Measurements from ENCODE around the gene ZZZ3. TPM values are rescaled to one million over a fixed set of nuclear protein-coding genes. Genes with fewer than 3 reads are reported as not detected.
A peak's percentile ranks its signal among the peaks of the same experiment; 100 is the strongest.
"Not testable (repeated sequence)": the region's sequence is repeated elsewhere in the genome, so short reads cannot be mapped to it uniquely, and the experiment has no call there.

Gene ZZZ3
- polyA plus RNA-seq, 1 of the 3 experiments (the other 2 are of a cell fraction) = 14.2 TPM

DNA sequence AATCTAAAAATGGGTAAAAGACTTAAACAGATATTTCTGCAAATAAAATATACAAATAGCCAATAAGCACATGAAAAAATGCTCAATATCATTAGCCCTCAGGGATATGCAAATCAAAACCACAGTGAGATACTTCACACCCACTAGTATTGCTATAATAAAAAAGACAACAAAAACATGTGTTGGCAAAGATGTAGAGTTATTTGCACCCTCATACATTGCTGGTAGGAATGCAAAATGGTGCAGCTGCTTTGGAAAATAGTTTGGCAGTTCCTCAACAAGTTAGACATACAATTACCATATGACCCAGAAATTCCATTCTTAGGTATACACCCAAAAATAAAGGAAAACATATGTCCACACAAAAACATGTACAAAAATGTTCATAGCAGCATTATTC lies 30.2 kb downstream of the ZZZ3 start:
- Histone ChIP-seq H3K27me3 (ENCODE audit: insufficient read depth) (no peaks in the 10 kb centered on the region), H3K4me3 (ENCODE audit: low read depth in 2 of 2, low read length in 1 of 2) (no peak overlapping the region), H2AFZ (ENCODE audit: low read depth) (no peak overlapping the region), H4K20me1 (ENCODE audit: insufficient read depth) (peaks cover 15% of the 10 kb centered on the region; the same call in 1 of the 2 replicates), H3K9ac (no peak overlapping the region), H3K36me3 (replicated peaks in 1 of 2; ENCODE audit: control insufficient read depth in 1 of 2, insufficient read depth in 2 of 2, low read length in 1 of 2) (peaks cover 0 to 41% of the 10 kb centered on the region in 2 experiments), H3K4me2 (no peak overlapping the region), H3K79me2 (ENCODE audit: insufficient read depth) (peaks cover 100% of the 10 kb centered on the region), H3K9me2 (no peaks in the 10 kb centered on the region), H3K27ac (ENCODE audit: low read depth in 2 of 2, low read length in 1 of 2) (no peak overlapping the region), H3K4me1 (ENCODE audit: control insufficient read depth in 1 of 2, insufficient read depth in 2 of 2, low read depth in 1 of 2, low read length in 1 of 2) (0 out of 4 replicates have a peak, but pooled peaks cover 0 to 3% of the 10 kb centered on the region in 2 experiments), H3K9me3 (peaks cover 26% of the 10 kb centered on the region; the same call in 1 of the 2 replicates), H3F3A (replicated peaks; ENCODE audit: insufficient read depth) (peaks cover 27% of the 10 kb centered on the region)
- ChIA-PET CTCF (no interaction called here), POLR2A (no interaction called here)
- TF ChIP-seq ZBTB33 (IDR thresholded peaks at IDR 0.05; ENCODE audit: borderline replicate concordance, low read depth) = no peak
- peak; percentile 10; the same call in 1 of the 2 replicates for TF ChIP-seq TCF12 (IDR thresholded peaks at IDR 0.05)
- no peak for DNase-seq

- Histone ChIP-seq H3K4me3 (ENCODE audit: low read depth in 2 of 2, low read length in 1 of 2) (no peak overlapping the region), H3K9me3 (peaks cover 26% of the 10 kb centered on the region; the same call in 1 of the 2 replicates), H3K9ac (no peak overlapping the region), H3K9me2 (no peaks in the 10 kb centered on the region), H3K79me2 (ENCODE audit: insufficient read depth) (peaks cover 100% of the 10 kb centered on the region), H3K4me2 (no peak overlapping the region), H3K36me3 (replicated peaks in 1 of 2; ENCODE audit: control insufficient read depth in 1 of 2, insufficient read depth in 2 of 2, low read length in 1 of 2) (peaks cover 4 to 53% of the 10 kb centered on the region in 2 experiments), H4K20me1 (ENCODE audit: insufficient read depth) (peaks cover 15% of the 10 kb centered on the region), H3K27me3 (ENCODE audit: insufficient read depth) (no peaks in the 10 kb centered on the region), H2AFZ (ENCODE audit: low read depth) (no peak overlapping the region), H3K27ac (ENCODE audit: low read depth in 2 of 2, low read length in 1 of 2) (no peak overlapping the region), H3F3A (replicated peaks; ENCODE audit: insufficient read depth) (peaks cover 18% of the 10 kb centered on the region), H3K4me1 (ENCODE audit: control insufficient read depth in 1 of 2, insufficient read depth in 2 of 2, low read depth in 1 of 2, low read length in 1 of 2) (0 out of 4 replicates have a peak, but pooled peaks cover 0 to 3% of the 10 kb centered on the region in 2 experiments)
- no peak for TF ChIP-seq GABPA (IDR thresholded peaks at IDR 0.05; ENCODE audit: low read depth)
- DNase-seq = no peak
- POLR2A ChIA-PET = no interaction called here
- WGBS (ENCODE audit: low lambda C conversion rate) = 92% methylated on average over 2 of the region's 2 CpGs
- CTCF ChIA-PET = no interaction called here
Measured at GRCh38 chr1:77649127-77649526, 33.3 kb downstream of the ZZZ3 start.

DNA sequence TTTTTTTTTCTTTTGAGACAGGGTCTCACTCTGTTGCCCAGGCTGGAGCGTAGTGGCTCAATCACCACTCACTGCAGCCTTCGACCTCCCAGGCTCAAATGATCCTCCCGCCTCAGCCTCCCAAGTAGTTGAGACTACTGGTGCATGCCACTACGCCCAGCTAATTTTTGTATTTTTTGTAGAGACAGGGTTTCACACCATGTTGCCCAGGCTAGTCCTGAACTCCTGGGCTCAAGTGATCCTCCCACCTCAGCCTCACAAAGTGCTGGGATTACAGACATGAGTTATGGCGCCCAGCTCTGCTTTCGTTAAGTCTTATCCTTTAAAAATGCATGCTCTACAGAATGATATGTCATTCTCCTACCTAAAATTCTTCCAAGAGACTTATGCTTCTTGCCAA lies 36.2 kb downstream of the ZZZ3 start:
- WGBS (ENCODE audit: low lambda C conversion rate) = 98% methylated on average over 6 of the region's 6 CpGs
- H3K9me2 ChIP-seq; H3K9ac ChIP-seq; H3K27ac ChIP-seq (ENCODE audit: low read depth in 2 of 2, low read length in 1 of 2); H3K4me3 ChIP-seq (ENCODE audit: low read depth in 2 of 2, low read length in 1 of 2); H3K27me3 ChIP-seq (ENCODE audit: insufficient read depth); CTCF ChIA-PET; H3K4me2 ChIP-seq; POLR2A ChIA-PET; H3K4me1 ChIP-seq (ENCODE audit: control insufficient read depth in 1 of 2, insufficient read depth in 2 of 2, low read depth in 1 of 2, low read length in 1 of 2); DNase-seq; H2AFZ ChIP-seq (ENCODE audit: low read depth): not testable (repeated sequence)
- Histone ChIP-seq H4K20me1 (ENCODE audit: insufficient read depth) (peaks cover 10% of the 10 kb centered on the region), H3K36me3 (replicated peaks in 1 of 2; ENCODE audit: control insufficient read depth in 1 of 2, insufficient read depth in 2 of 2, low read length in 1 of 2) (peaks cover 4 to 60% of the 10 kb centered on the region in 2 experiments), H3F3A (replicated peaks; ENCODE audit: insufficient read depth) (peaks cover 16% of the 10 kb centered on the region), H3K79me2 (ENCODE audit: insufficient read depth) (peaks cover 100% of the 10 kb centered on the region), H3K9me3 (peaks cover 26% of the 10 kb centered on the region; the same call in 1 of the 2 replicates)

DNA sequence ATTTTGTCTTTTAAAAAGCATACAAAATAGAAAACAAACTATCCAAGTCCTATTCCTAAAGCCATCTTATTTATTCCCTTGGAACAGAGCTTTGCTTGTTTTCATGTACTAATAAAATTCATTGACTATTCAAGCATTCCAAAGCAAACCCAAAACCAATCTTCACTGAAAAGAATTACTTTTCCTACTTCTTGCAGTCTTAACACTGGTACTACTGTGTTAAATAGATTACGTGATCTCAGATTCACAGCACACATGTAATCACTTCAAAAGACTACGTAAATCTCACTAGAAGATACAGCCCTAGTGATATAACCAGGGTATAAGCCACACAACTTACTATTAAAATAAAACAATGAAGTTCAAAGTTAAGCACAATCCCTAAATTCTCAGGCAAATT lies 39.0 kb downstream of the ZZZ3 start:
- ChIA-PET CTCF (no interaction called here), POLR2A (no interaction called here)
- TF ChIP-seq, protein P1, sequence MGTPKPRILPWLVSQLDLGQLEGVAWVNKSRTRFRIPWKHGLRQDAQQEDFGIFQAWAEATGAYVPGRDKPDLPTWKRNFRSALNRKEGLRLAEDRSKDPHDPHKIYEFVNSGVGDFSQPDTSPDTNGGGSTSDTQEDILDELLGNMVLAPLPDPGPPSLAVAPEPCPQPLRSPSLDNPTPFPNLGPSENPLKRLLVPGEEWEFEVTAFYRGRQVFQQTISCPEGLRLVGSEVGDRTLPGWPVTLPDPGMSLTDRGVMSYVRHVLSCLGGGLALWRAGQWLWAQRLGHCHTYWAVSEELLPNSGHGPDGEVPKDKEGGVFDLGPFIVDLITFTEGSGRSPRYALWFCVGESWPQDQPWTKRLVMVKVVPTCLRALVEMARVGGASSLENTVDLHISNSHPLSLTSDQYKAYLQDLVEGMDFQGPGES (IDR thresholded peaks at IDR 0.05; ENCODE audit: low read depth, low read length) = no peak
- TF ChIP-seq MEF2A (IDR thresholded peaks at IDR 0.05; ENCODE audit: borderline replicate concordance, low read depth) (no peak), GATA2 (CRISPR knock-in tag; IDR thresholded peaks at IDR 0.05) (no peak), YY1 (IDR thresholded peaks at IDR 0.05; ENCODE audit: low read depth) (no peak), TCF12 (IDR thresholded peaks at IDR 0.05) (no peak), FOXM1 (IDR thresholded peaks at IDR 0.05; ENCODE audit: low read depth) (no peak), TEAD4 (IDR thresholded peaks at IDR 0.05; ENCODE audit: borderline replicate concordance, insufficient read depth) (no peak)
- TF ChIP-seq, protein P2, sequence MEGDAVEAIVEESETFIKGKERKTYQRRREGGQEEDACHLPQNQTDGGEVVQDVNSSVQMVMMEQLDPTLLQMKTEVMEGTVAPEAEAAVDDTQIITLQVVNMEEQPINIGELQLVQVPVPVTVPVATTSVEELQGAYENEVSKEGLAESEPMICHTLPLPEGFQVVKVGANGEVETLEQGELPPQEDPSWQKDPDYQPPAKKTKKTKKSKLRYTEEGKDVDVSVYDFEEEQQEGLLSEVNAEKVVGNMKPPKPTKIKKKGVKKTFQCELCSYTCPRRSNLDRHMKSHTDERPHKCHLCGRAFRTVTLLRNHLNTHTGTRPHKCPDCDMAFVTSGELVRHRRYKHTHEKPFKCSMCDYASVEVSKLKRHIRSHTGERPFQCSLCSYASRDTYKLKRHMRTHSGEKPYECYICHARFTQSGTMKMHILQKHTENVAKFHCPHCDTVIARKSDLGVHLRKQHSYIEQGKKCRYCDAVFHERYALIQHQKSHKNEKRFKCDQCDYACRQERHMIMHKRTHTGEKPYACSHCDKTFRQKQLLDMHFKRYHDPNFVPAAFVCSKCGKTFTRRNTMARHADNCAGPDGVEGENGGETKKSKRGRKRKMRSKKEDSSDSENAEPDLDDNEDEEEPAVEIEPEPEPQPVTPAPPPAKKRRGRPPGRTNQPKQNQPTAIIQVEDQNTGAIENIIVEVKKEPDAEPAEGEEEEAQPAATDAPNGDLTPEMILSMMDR (IDR thresholded peaks at IDR 0.05) = no peak

More for the DNA sequence above, 39.0 kb downstream of the ZZZ3 start:
- Histone ChIP-seq H3K4me1 (ENCODE audit: control insufficient read depth in 1 of 2, insufficient read depth in 2 of 2, low read depth in 1 of 2, low read length in 1 of 2) (peaks cover 0 to 6% of the 10 kb centered on the region in 2 experiments; a peak in 2 of 4 replicates), H3K4me2 (no peak overlapping the region), H3K9ac (no peak overlapping the region), H4K20me1 (ENCODE audit: insufficient read depth) (peaks cover 5% of the 10 kb centered on the region), H2AFZ (ENCODE audit: low read depth) (no peak overlapping the region), H3K27me3 (ENCODE audit: insufficient read depth) (no peaks in the 10 kb centered on the region), H3K36me3 (replicated peaks in 1 of 2; ENCODE audit: control insufficient read depth in 1 of 2, insufficient read depth in 2 of 2, low read length in 1 of 2) (peaks cover 18 to 44% of the 10 kb centered on the region in 2 experiments), H3K79me2 (ENCODE audit: insufficient read depth) (peaks cover 94% of the 10 kb centered on the region), H3K27ac (ENCODE audit: low read depth in 2 of 2, low read length in 1 of 2) (no peak overlapping the region), H3K9me3 (0 out of 2 replicates have a peak, but pooled peaks cover 2% of the 10 kb centered on the region), H3K4me3 (ENCODE audit: low read depth in 2 of 2, low read length in 1 of 2) (no peak overlapping the region), H3F3A (replicated peaks; ENCODE audit: insufficient read depth) (peaks cover 10% of the 10 kb centered on the region), H3K9me2 (no peaks in the 10 kb centered on the region)
- 99% methylated on average over 2 of the region's 2 CpGs for WGBS (ENCODE audit: low lambda C conversion rate)
- DNase-seq = no peak

Data from SK-N-SH (cell line).